ENCODE measurements around the gene ZNHIT1. TPM values are rescaled to one million over a fixed set of nuclear protein-coding genes. Genes with fewer than 3 reads are reported as not detected.

The ZNHIT1 gene
- total RNA-seq, 1 donor from 2014 or later = 109 TPM

GRCh38 chr7:101185258-101185839 lies 32.6 kb upstream of the ZNHIT1 start:
- H3K36me3 ChIP-seq (ENCODE audit: control insufficient read depth, insufficient read depth, low read length) = no peaks in the 10 kb centered on the region
- peaks cover 6% of the 10 kb centered on the region for H3K27me3 ChIP-seq (ENCODE audit: control insufficient read depth, insufficient read depth, low read length)
- DNase-seq (ENCODE audit: low read depth) = no peak
- H3K4me3 ChIP-seq (ENCODE audit: low read depth, low read length) = no peak overlapping the region
- no peak for TF ChIP-seq CTCF (IDR thresholded peaks at IDR 0.05; ENCODE audit: insufficient read depth, low read length, poor library complexity, severe bottlenecking)

- H3K27me3 ChIP-seq (ENCODE audit: control insufficient read depth, insufficient read depth, low read length) = no peaks in the 10 kb centered on the region
- DNase-seq (ENCODE audit: low read depth) = no peak
- no peak for TF ChIP-seq CTCF (IDR thresholded peaks at IDR 0.05; ENCODE audit: insufficient read depth, low read length, poor library complexity, severe bottlenecking)
- no peak overlapping the region for H3K4me3 ChIP-seq (ENCODE audit: low read depth, low read length)
- H3K36me3 ChIP-seq (ENCODE audit: control insufficient read depth, insufficient read depth, low read length) = no peaks in the 10 kb centered on the region
Measured at GRCh38 chr7:101186194-101186593, 31.8 kb upstream of the ZNHIT1 start.

DNA sequence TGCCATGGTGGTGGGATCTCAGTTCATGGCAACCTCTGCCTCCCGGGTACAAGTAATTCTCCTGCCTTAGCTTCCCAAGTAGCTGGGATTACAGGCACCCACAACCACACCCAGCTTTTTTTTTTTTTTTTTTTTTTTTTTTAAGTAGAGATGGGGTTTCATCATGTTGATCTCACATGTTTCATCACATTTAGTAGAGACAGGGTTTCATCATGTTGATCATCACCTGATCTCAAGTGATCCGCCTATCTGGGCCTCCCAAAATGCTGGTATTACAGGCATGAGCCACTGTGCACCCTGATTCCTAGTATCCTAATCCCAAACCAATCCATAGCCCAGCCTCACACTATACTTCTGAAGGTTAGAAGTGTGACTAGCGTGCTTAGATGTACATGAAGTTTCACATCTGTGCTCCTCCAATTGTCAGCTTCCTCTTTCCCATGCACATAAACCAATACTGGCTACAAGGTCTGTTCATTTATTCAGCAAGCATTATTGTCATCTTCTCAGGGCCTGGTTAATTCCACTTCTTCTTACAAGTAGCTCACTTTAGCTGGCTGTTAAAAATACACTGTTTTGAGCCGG lies 31.0 kb upstream of the ZNHIT1 start:
- no peak overlapping the region for H3K4me3 ChIP-seq (ENCODE audit: low read depth, low read length)
- H3K27me3 ChIP-seq (ENCODE audit: control insufficient read depth, insufficient read depth, low read length) = no peaks in the 10 kb centered on the region
- DNase-seq (ENCODE audit: low read depth) = no peak
- no peaks in the 10 kb centered on the region for H3K36me3 ChIP-seq (ENCODE audit: control insufficient read depth, insufficient read depth, low read length)
- TF ChIP-seq CTCF (IDR thresholded peaks at IDR 0.05; ENCODE audit: insufficient read depth, low read length, poor library complexity, severe bottlenecking) = no peak

- no peak for TF ChIP-seq CTCF (IDR thresholded peaks at IDR 0.05; ENCODE audit: insufficient read depth, low read length, poor library complexity, severe bottlenecking)
Measured at GRCh38 chr7:101189109-101189508, 28.9 kb upstream of the ZNHIT1 start.

GRCh38 chr7:101195884-101196283 lies 22.1 kb upstream of the ZNHIT1 start:
- no peak for TF ChIP-seq CTCF (IDR thresholded peaks at IDR 0.05; ENCODE audit: insufficient read depth, low read length, poor library complexity, severe bottlenecking)

More at GRCh38 chr7:101189109-101189508, 28.9 kb upstream of the ZNHIT1 start:
- Histone ChIP-seq H3K27me3 (ENCODE audit: control insufficient read depth, insufficient read depth, low read length) (no peaks in the 10 kb centered on the region), H3K4me3 (ENCODE audit: low read depth, low read length) (no peak overlapping the region), H3K36me3 (ENCODE audit: control insufficient read depth, insufficient read depth, low read length) (no peaks in the 10 kb centered on the region)
- no peak for DNase-seq (ENCODE audit: low read depth)

GRCh38 chr7:101197991-101198390 lies 20.0 kb upstream of the ZNHIT1 start:
- DNase-seq (ENCODE audit: low read depth) = no peak
- TF ChIP-seq CTCF (IDR thresholded peaks at IDR 0.05; ENCODE audit: insufficient read depth, low read length, poor library complexity, severe bottlenecking) = no peak
- peaks cover 34% of the 10 kb centered on the region for H3K27me3 ChIP-seq (ENCODE audit: control insufficient read depth, insufficient read depth, low read length)
- no peak overlapping the region for H3K4me3 ChIP-seq (ENCODE audit: low read depth, low read length)
- H3K36me3 ChIP-seq (ENCODE audit: control insufficient read depth, insufficient read depth, low read length) = no peaks in the 10 kb centered on the region

More at GRCh38 chr7:101195884-101196283, 22.1 kb upstream of the ZNHIT1 start:
- Histone ChIP-seq H3K36me3 (ENCODE audit: control insufficient read depth, insufficient read depth, low read length) (no peaks in the 10 kb centered on the region), H3K27me3 (ENCODE audit: control insufficient read depth, insufficient read depth, low read length) (peaks cover 14% of the 10 kb centered on the region), H3K4me3 (ENCODE audit: low read depth, low read length) (no peak overlapping the region)
- DNase-seq (ENCODE audit: low read depth) = no peak
